Skin epidermis (tissue), 12 donors: ENCODE data around the gene KLF7.
A peak's percentile ranks its signal among the peaks of the same experiment; 100 is the strongest.

Source experiments
- H3K27ac ChIP-seq, 21 experiments: fragments of 200-600 bp; sonication (generic) in 11 of 21; one replicate each; pipeline ENCODE4 v1.5.0; 2020; ENCODE audit warnings: mild to moderate bottlenecking in 3 of 21, inconsistent platforms in 2 of 21, moderate library complexity in 2 of 21
- H3K4me3 ChIP-seq, 7 experiments: fragments of 200-600 bp; sonication (generic) in 2 of 7; one replicate each; pipeline ENCODE4 v1.5.0; 2020; ENCODE audit warnings: inconsistent platforms in 2 of 7, mild to moderate bottlenecking in 2 of 7, moderate library complexity in 1 of 7

KLF7 gene

GRCh38 chr2:207075456-207075855 lies 90.3 kb downstream of the KLF7 start:
- H3K4me3 ChIP-seq: no peak overlapping the region
- no peak overlapping the region for H3K27ac ChIP-seq

GRCh38 chr2:207073801-207074678 lies 91.7 kb downstream of the KLF7 start:
- Histone ChIP-seq H3K27ac (peak overlapping the region in 1 of 21 experiments; percentile 25), H3K4me3 (no peak overlapping the region)

- H3K27ac ChIP-seq: no peak overlapping the region
- H3K4me3 ChIP-seq: no peak overlapping the region
These were observed 92.3 kb downstream of the KLF7 start for GRCh38 chr2:207073412-207073800.

GRCh38 chr2:207072571-207072970 lies 93.2 kb downstream of the KLF7 start:
- Histone ChIP-seq H3K27ac (no peak overlapping the region), H3K4me3 (no peak overlapping the region)

GRCh38 chr2:207071820-207072219 lies 93.9 kb downstream of the KLF7 start:
- Histone ChIP-seq H3K4me3 (no peak overlapping the region), H3K27ac (no peak overlapping the region)

- no peak overlapping the region for H3K27ac ChIP-seq
- no peak overlapping the region for H3K4me3 ChIP-seq
These were observed 98.3 kb downstream of the KLF7 start for GRCh38 chr2:207067473-207067872.

- Histone ChIP-seq H3K4me3 (no peak overlapping the region), H3K27ac (no peak overlapping the region)
These were observed 98.8 kb downstream of the KLF7 start for GRCh38 chr2:207066791-207067460.

GRCh38 chr2:207066166-207066565 lies 99.6 kb downstream of the KLF7 start:
- H3K27ac ChIP-seq: no peak overlapping the region
- H3K4me3 ChIP-seq: no peak overlapping the region

- Histone ChIP-seq H3K4me3 (no peak overlapping the region), H3K27ac (no peak overlapping the region)
These were observed 101.5 kb downstream of the KLF7 start for GRCh38 chr2:207064128-207064690.

- Histone ChIP-seq H3K27ac (no peak overlapping the region), H3K4me3 (no peak overlapping the region)
These were observed 104.6 kb downstream of the KLF7 start for GRCh38 chr2:207061181-207061580.

GRCh38 chr2:207055257-207055656 lies 110.5 kb downstream of the KLF7 start:
- H3K27ac ChIP-seq: no peak overlapping the region
- no peak overlapping the region for H3K4me3 ChIP-seq

GRCh38 chr2:207054521-207054920 lies 111.2 kb downstream of the KLF7 start:
- no peak overlapping the region for H3K4me3 ChIP-seq
- no peak overlapping the region for H3K27ac ChIP-seq

- no peak overlapping the region for H3K4me3 ChIP-seq
- no peak overlapping the region for H3K27ac ChIP-seq
These were observed 114.3 kb downstream of the KLF7 start for GRCh38 chr2:207051385-207051965.

GRCh38 chr2:207049122-207049521 lies 116.6 kb downstream of the KLF7 start:
- no peak overlapping the region for H3K4me3 ChIP-seq
- H3K27ac ChIP-seq: no peak overlapping the region

GRCh38 chr2:207048416-207048815 lies 117.3 kb downstream of the KLF7 start:
- no peak overlapping the region for H3K27ac ChIP-seq
- no peak overlapping the region for H3K4me3 ChIP-seq

- H3K27ac ChIP-seq: peak overlapping the region in 1 of 21 experiments; percentile 43
- H3K4me3 ChIP-seq: no peak overlapping the region
These were observed 119.0 kb downstream of the KLF7 start for GRCh38 chr2:207046724-207047123.

GRCh38 chr2:207045531-207045930 lies 120.2 kb downstream of the KLF7 start:
- no peak overlapping the region for H3K27ac ChIP-seq
- no peak overlapping the region for H3K4me3 ChIP-seq

GRCh38 chr2:207044379-207045362 lies 121.1 kb downstream of the KLF7 start:
- no peak overlapping the region for H3K27ac ChIP-seq
- no peak overlapping the region for H3K4me3 ChIP-seq

- H3K27ac ChIP-seq: peak overlapping the region in 1 of 21 experiments; percentile 41
- no peak overlapping the region for H3K4me3 ChIP-seq
These were observed 122.9 kb downstream of the KLF7 start for GRCh38 chr2:207042841-207043240.
